GM13976 (cell line): Measurements from ENCODE around the gene PRKAR2B.

ENCODE experiments used
- DNase-seq: peaks from one replicate; pipeline ENCODE4 v3.0.0; 2012; ENCODE audit warnings: low spot score
- in situ Hi-C: fragments of 300-500 bp; cut with MboI; formaldehyde crosslinking; loops from one replicate; pipeline ENCODE4 v1.12.0; 2022; ENCODE audit warnings: low sequenced_read_pairs, mixed read lengths, inconsistent platforms; ENCODE audit not compliant: unreplicated experiment
- TF ChIP-seq, protein P1 (sequence below): IDR thresholded peaks from 2 replicates; pipeline ENCODE4 v1.5.1; 2012; ENCODE audit warnings: borderline replicate concordance, mild to moderate bottlenecking; ENCODE audit not compliant: insufficient read depth; ENCODE audit errors: extremely low read depth, missing control alignments, control extremely low read depth

The PRKAR2B gene

DNA sequence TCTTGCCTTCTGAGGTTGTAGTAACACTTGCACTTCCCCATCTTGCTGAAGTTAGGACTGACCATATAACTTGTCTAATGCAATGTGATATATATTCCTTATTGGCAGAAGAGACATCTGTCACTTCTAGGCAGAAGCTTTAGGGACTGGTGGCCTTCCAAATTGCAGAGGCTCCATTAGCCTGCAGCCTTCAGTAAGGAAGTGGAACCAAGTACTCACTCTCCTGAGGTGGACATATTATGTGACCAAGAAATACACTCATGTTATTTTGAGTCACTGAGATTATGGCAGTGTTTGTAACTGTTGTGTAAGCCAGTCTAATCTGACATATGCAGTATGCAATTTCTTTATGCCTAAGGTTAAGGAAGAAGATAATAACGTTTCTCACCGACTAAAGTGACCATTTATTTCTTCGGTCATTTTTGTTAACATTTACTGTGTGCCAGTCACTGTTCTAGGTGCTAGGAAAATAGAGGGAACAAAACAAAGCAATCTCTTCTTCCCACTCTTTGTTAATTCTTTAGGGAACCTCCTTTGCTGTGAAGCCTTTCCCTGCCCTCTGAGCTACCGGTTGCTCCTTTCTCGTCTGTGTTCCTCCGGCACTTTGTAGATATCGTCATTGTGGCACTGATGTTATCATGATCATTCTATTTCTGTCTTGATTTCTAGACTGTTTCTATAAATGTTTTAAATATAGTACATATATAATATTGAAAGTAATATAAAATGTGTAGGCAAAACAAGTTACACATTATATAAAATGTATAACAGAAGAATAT, 71.4 kb downstream of the PRKAR2B start:
- in situ Hi-C loops, result no loop called here
- DNase-seq, result no peak

DNA sequence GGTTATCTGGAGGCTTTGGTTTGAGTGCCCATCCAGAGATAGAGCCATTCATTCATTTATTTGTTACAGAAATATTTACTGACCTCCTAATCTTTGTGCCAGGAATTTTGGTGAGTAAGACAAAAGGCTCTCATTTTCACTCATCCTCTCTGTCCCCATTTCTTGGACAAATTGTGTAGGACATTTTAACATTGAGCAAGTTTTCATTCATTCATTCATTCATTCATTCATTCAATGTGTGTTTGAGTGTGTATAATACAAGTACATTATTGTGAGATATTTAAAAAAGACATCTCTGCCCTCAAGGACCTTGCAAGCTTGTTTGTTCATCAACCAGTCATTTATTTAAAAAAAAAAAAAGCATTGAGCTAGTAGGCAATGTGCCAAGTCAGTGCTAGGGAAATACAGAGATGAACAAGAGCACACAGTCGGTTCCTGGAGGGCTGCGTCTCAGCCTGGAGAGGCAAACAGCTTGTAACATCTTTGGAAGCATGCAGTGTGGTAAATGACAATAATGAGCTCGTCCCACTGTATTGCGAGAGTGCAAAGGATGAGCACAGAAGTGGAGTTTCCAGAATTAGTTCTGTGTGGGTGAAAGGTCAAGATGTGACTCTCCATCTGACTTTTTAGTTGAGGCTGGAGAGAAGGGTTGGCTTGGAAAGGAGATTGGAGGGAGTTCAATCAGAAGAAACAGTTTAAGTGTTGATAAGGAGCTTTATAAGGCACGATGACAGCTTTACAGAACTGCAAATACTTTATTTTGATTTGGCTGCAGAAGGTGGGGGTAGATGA, 73.8 kb downstream of the PRKAR2B start:
- TF ChIP-seq, protein P1, sequence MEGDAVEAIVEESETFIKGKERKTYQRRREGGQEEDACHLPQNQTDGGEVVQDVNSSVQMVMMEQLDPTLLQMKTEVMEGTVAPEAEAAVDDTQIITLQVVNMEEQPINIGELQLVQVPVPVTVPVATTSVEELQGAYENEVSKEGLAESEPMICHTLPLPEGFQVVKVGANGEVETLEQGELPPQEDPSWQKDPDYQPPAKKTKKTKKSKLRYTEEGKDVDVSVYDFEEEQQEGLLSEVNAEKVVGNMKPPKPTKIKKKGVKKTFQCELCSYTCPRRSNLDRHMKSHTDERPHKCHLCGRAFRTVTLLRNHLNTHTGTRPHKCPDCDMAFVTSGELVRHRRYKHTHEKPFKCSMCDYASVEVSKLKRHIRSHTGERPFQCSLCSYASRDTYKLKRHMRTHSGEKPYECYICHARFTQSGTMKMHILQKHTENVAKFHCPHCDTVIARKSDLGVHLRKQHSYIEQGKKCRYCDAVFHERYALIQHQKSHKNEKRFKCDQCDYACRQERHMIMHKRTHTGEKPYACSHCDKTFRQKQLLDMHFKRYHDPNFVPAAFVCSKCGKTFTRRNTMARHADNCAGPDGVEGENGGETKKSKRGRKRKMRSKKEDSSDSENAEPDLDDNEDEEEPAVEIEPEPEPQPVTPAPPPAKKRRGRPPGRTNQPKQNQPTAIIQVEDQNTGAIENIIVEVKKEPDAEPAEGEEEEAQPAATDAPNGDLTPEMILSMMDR, result no peak
- no peak for DNase-seq
- in situ Hi-C loops, result no loop called here

More for the DNA sequence above, 71.4 kb downstream of the PRKAR2B start:
- TF ChIP-seq, protein P1, result no peak

DNA sequence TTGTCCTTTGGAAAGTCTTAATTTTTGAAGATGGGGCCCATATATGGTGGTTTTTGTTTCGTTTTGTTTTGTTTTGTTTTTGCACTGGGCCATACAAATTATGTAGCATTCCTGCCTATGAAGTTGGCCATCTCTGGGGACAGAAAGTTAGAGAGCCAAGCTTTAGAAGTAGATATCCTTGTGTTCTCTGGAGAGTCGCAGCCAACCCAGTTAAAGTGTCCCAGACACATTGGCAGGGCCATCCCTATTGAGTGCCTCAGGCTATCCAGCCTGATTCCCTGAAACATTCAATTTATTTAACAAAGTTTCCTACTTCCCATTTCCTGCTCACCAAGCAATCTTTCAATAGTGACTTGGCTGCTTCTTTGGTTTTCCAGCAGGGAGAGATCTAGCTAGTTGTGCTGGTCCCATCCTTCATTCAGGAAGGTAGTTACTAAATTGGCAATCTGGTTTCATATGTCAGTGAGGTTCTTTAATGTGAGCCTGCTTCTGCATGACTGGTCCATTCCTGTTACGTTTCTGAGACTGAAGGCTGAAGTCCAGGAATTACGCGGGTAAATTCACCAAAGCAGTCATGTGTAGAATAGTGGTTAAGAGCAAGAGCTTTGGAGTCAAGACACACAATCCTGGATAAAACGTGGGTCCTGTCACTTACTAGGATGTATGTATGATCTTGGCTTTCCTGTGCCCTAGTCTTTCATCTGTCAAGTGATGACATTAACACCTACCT, 75.0 kb downstream of the PRKAR2B start:
- DNase-seq, result no peak
- TF ChIP-seq, protein P1, result no peak
- in situ Hi-C loops, result no loop called here

DNA sequence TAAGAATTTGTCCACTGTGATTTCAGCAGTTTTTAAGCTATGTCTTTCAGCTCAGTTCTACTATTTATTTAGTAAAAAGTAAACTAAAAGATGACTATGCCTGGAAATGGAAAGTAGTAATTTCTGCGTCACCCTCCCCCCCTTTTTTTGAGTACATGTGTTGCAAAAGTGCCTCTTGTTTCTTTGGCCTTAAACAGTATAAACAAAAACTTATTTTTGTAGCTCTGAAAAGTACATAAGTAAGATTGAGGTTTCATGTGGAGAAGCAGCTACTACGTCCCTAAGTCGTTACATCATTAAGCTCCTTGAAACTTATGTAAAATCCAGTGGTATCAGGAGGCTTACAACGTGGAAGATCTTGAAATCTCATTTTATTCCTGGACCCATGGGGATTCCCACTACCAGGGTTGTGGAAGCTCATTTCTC, 78.0 kb downstream of the PRKAR2B start:
- in situ Hi-C loops, result no loop called here
- TF ChIP-seq, protein P1, result no peak
- no peak for DNase-seq

DNA sequence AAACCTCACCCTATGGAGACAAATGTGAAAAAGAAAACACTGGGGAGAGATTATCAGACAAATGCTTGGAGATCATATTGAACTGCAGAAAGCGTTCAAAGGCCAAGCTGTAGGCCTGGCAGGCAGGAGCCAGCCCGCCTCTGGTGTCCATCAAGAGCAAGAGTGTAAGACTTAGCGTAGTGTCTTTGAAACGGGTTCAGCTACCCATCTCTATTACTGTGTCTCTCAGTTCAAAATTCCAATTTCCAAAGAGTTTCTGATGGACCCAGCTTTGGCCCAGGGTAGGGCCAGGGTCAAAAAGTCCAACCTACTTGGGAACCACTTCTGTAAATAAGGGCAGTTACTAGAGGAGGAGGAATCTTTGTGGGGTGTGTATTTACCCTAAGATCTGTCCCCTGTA, 78.9 kb downstream of the PRKAR2B start:
- no peak for DNase-seq
- in situ Hi-C loops, result no loop called here
- TF ChIP-seq, protein P1, result no peak

DNA sequence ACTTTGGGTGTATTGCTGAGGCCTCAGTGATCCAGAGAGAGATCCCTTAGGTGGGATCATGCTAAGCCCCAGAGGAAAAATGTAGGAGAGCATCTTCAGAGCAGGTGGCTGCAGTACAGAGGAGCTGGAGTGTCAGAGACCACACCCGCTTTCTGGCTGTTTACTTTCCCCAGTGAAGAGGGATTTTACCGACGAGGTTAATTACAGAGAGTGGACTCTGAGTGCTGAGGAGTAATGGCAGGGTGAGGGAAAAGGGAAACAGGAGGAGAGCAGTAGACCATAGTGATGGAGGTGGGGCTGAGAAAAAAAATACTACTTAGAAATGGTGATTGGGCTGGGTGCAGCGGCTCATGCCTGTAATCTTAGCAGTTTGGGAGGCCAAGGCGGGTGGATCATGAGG, 81.0 kb downstream of the PRKAR2B start:
- TF ChIP-seq, protein P1, result no peak
- DNase-seq, result no peak
- in situ Hi-C loops, result no loop called here
